Right lobe of liver (tissue), 4 donors: ENCODE results near the gene RPS6KA2.

Source experiments
- POLR2A ChIP-seq: fragments of 450-650 bp; IDR thresholded peaks from one replicate; pipeline ENCODE4 v1.6.1; 2017; ENCODE audit warnings: antibody characterized with exemption, mild to moderate bottlenecking
- TF ChIP-seq, protein P1 (sequence below), 4 donors: fragments of 200-600 bp in 3 of 4; fragments of 450-650 bp in 1 of 4; IDR thresholded peaks; one replicate each; pipeline versions ENCODE4 v1.5.1 to v1.8.0; 2016 to 2022; ENCODE audit warnings: antibody characterized with exemption in 4 of 4, mild to moderate bottlenecking in 2 of 4
- donor health status: DM: no; HTN: no; CAD: no.
- donor health status: DM: no; HTN: no; CAD: no.
- donor health status: DM: no; HTN: yes; CAD: no.

DNA sequence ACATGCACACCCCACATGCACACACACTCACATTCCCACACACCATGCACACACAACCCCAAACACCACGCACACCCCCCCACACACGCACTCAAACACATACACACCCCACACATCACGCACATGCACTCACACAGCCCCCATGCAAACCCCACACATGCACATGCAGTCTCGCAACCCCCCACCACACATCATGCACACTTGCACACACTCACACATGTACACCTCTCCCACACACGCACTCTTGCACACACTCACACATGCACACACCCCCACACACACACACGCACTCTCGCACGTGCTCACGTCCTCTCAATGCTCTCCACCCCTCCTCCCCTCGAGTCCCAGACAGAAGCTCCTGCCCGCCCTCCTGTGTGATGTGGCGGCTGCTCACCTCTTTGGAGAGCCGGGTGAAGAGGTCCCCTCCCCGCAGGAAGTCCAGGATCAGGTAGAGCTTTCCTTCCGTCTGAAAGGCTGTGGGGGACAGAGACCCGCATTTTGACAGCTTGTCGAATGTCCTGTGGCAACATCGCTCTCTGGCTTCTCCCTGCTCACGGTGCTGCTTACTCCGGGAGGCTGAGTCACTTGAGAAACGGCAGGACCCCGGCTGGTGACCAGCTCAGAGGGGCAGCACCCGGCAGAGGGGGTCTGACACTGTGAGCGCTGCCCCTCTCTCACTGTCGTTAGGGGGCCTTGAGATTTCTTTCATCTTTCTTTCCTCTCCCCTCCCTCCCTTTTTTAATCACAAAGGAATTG lies 119.1 kb downstream of the RPS6KA2 start:
- TF ChIP-seq, protein P1, sequence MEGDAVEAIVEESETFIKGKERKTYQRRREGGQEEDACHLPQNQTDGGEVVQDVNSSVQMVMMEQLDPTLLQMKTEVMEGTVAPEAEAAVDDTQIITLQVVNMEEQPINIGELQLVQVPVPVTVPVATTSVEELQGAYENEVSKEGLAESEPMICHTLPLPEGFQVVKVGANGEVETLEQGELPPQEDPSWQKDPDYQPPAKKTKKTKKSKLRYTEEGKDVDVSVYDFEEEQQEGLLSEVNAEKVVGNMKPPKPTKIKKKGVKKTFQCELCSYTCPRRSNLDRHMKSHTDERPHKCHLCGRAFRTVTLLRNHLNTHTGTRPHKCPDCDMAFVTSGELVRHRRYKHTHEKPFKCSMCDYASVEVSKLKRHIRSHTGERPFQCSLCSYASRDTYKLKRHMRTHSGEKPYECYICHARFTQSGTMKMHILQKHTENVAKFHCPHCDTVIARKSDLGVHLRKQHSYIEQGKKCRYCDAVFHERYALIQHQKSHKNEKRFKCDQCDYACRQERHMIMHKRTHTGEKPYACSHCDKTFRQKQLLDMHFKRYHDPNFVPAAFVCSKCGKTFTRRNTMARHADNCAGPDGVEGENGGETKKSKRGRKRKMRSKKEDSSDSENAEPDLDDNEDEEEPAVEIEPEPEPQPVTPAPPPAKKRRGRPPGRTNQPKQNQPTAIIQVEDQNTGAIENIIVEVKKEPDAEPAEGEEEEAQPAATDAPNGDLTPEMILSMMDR (IDR thresholded peaks at IDR 0.05): no peak
- TF ChIP-seq POLR2A: no peak
